ENCODE measurements around the gene TMEM37.

TMEM37 gene

GRCh38 chr2:119415630-119416029, 16.0 kb upstream of the TMEM37 start:
- no peak for DNase-seq

GRCh38 chr2:119416299-119416923, 15.2 kb upstream of the TMEM37 start:
- no peak for DNase-seq
- in situ Hi-C loops (cut with HindIII; ENCODE audit: low pct_ligation_motif_present, low pct_unique_long_range_greater_than_20kb, low sequenced_read_pairs), result no loop called here

More at GRCh38 chr2:119415630-119416029, 16.0 kb upstream of the TMEM37 start:
- in situ Hi-C loops (cut with HindIII; ENCODE audit: low pct_ligation_motif_present, low pct_unique_long_range_greater_than_20kb, low sequenced_read_pairs), result no loop called here

- in situ Hi-C loops (cut with HindIII; ENCODE audit: low pct_ligation_motif_present, low pct_unique_long_range_greater_than_20kb, low sequenced_read_pairs), result no loop called here
- no peak for DNase-seq
Observed at GRCh38 chr2:119417908-119418307, 13.7 kb upstream of the TMEM37 start.

- DNase-seq, result no peak
- in situ Hi-C loops (cut with HindIII; ENCODE audit: low pct_ligation_motif_present, low pct_unique_long_range_greater_than_20kb, low sequenced_read_pairs), result no loop called here
Observed at GRCh38 chr2:119419065-119419464, 12.6 kb upstream of the TMEM37 start.

- no peak for DNase-seq
- in situ Hi-C loops (cut with HindIII; ENCODE audit: low pct_ligation_motif_present, low pct_unique_long_range_greater_than_20kb, low sequenced_read_pairs), result no loop called here
Observed at GRCh38 chr2:119419803-119420508, 11.7 kb upstream of the TMEM37 start.

- no peak for DNase-seq
- in situ Hi-C loops (cut with HindIII; ENCODE audit: low pct_ligation_motif_present, low pct_unique_long_range_greater_than_20kb, low sequenced_read_pairs), result no loop called here
Observed at GRCh38 chr2:119421304-119421703, 10.3 kb upstream of the TMEM37 start.

GRCh38 chr2:119421741-119422140, 9.9 kb upstream of the TMEM37 start:
- in situ Hi-C loops (cut with HindIII; ENCODE audit: low pct_ligation_motif_present, low pct_unique_long_range_greater_than_20kb, low sequenced_read_pairs), result no loop called here
- no peak for DNase-seq

- DNase-seq, result no peak
- in situ Hi-C loops (cut with HindIII; ENCODE audit: low pct_ligation_motif_present, low pct_unique_long_range_greater_than_20kb, low sequenced_read_pairs), result no loop called here
Observed at GRCh38 chr2:119422360-119423107, 9.1 kb upstream of the TMEM37 start.

GRCh38 chr2:119423108-119423444, 8.6 kb upstream of the TMEM37 start:
- no peak for DNase-seq
- in situ Hi-C loops (cut with HindIII; ENCODE audit: low pct_ligation_motif_present, low pct_unique_long_range_greater_than_20kb, low sequenced_read_pairs), result no loop called here

- in situ Hi-C loops (cut with HindIII; ENCODE audit: low pct_ligation_motif_present, low pct_unique_long_range_greater_than_20kb, low sequenced_read_pairs), result no loop called here
- DNase-seq, result no peak
Observed at GRCh38 chr2:119423811-119424210, 7.8 kb upstream of the TMEM37 start.

GRCh38 chr2:119424284-119425118, 7.2 kb upstream of the TMEM37 start:
- DNase-seq, result no peak
- in situ Hi-C loops (cut with HindIII; ENCODE audit: low pct_ligation_motif_present, low pct_unique_long_range_greater_than_20kb, low sequenced_read_pairs), result no loop called here

GRCh38 chr2:119425119-119425405, 6.6 kb upstream of the TMEM37 start:
- no peak for DNase-seq
- in situ Hi-C loops (cut with HindIII; ENCODE audit: low pct_ligation_motif_present, low pct_unique_long_range_greater_than_20kb, low sequenced_read_pairs), result no loop called here

GRCh38 chr2:119425620-119426395, 5.8 kb upstream of the TMEM37 start:
- DNase-seq, result no peak
- in situ Hi-C loops (cut with HindIII; ENCODE audit: low pct_ligation_motif_present, low pct_unique_long_range_greater_than_20kb, low sequenced_read_pairs), result no loop called here

- in situ Hi-C loops (cut with HindIII; ENCODE audit: low pct_ligation_motif_present, low pct_unique_long_range_greater_than_20kb, low sequenced_read_pairs), result no loop called here
- DNase-seq, result no peak
Observed at GRCh38 chr2:119426396-119426675, 5.3 kb upstream of the TMEM37 start.

- DNase-seq, result no peak
- in situ Hi-C loops (cut with HindIII; ENCODE audit: low pct_ligation_motif_present, low pct_unique_long_range_greater_than_20kb, low sequenced_read_pairs), result no loop called here
Observed at GRCh38 chr2:119426801-119427395, 4.8 kb upstream of the TMEM37 start.

GRCh38 chr2:119427756-119428155, 3.9 kb upstream of the TMEM37 start:
- in situ Hi-C loops (cut with HindIII; ENCODE audit: low pct_ligation_motif_present, low pct_unique_long_range_greater_than_20kb, low sequenced_read_pairs), result no loop called here
- no peak for DNase-seq

- no peak for DNase-seq
- in situ Hi-C loops (cut with HindIII; ENCODE audit: low pct_ligation_motif_present, low pct_unique_long_range_greater_than_20kb, low sequenced_read_pairs), result no loop called here
Observed at GRCh38 chr2:119428488-119429224, 3.0 kb upstream of the TMEM37 start.

Data from ACHN (cell line).